HUDEP-2 (cell line): ENCODE results near the gene PACRG.

Experiments used
- DNase-seq, 76 experiments: peaks; one replicate each; lab custom pipeline; 2025; ENCODE audit not compliant: unreplicated experiment in 76 of 76; lab: John Stamatoyannopoulos, UW

Gene PACRG

GRCh38 chr6:163190786-163191185 lies 463.0 kb downstream of the PACRG start:
- DNase-seq, result no peak

DNA sequence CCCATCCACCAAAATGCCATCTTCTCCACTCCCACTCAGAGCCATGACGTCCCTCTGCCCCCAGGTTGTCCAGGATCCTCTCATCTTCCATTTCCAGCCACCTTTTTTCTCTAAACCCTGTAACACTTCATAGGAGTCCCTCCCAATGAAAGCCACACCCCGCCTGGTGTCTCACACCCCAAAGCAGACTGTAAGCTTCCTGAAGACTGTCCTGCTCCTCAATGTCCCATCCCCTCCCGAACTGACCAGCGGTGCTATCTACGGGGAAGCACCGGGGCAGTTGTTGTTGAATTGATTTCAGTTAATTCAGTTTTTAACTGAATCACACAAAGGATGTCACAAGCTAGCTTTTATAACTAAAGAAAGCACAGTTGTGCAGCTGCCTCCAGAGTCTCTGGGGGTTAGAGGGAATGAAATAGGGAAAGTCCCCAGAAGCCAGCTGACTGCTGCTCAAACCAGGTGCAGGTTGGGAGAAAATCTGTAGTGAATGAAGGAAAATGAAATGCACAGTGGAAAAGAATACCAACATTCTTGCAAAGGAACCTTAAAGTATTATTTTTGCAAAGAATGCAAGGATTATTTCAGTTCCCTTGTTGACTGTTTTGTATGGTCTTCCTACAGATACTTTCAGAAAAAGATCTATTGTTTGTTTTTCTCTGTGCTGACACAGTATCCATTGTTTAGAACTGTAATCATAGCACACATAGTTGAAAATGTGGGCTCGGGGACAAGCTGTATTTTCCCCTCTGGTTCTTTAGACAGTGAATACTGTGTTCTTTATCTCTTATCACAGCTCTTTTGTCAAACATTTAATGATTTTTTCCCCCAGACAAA lies 464.1 kb downstream of the PACRG start:
- DNase-seq, result no peak

DNA sequence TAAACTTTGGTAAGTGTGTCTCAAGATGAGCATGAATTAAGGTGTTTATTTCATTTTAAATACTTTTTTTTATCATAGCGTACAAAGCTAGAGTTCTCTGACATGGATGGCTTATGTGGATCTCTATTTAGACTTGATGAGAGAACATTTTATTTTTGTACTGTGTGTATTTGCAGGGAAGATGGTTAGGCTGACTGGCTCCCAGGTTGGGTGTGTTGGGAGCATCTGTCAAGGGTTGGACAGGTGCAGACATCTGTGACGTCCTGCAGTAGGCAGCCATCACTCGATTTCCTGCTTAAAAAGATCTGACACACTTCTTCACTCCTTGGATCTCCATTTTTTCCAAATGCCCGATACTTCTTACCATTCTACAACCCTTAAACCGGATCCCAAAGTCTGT lies 464.8 kb downstream of the PACRG start:
- no peak for DNase-seq

GRCh38 chr6:163193326-163193725 lies 465.6 kb downstream of the PACRG start:
- no peak for DNase-seq

DNA sequence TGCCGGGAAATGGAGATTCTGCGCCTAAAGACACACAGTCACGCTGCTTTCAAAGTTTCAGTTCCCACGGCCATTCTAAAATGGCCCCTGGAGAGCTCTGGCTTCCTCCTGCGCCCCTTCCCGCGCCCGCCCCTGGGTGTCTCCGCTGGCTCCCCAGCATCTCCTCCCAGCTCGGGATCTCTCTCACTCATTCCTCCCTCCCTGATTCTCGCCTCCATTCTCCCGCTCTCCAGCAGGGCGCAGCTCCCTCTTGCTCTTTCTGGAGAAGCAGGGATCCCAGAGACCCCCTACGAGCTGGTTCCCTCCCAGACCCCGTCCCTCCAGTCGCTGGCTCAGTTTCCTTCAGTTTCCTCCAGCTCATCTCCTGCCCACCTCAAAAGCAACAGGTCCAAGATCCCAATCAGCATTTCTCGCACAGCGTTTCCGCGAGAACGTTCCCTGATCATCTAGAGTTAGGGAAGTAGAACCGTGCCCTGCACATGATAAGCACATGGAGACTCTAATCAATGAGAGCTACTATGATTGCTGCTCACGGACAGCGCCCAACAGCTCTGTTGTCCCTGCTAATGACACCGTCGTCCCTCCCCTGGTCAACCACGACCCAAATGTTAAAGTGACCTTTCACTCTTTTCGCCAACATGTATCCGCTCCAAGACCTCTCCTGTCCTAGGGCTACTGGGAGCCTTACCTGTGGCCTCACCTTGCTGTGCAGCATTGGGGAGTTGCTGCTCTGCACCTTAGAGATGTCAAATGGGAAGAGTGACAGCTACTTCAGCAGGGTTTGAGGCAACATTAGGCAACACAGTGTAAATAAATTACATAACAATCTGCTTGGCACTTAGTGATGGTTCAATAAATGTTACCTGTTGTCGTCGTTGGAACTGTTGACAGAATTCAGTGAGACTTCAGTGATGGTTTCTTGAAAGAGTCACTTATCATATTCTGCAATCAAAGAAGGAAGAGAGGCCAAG lies 468.2 kb downstream of the PACRG start:
- DNase-seq, result no peak

DNA sequence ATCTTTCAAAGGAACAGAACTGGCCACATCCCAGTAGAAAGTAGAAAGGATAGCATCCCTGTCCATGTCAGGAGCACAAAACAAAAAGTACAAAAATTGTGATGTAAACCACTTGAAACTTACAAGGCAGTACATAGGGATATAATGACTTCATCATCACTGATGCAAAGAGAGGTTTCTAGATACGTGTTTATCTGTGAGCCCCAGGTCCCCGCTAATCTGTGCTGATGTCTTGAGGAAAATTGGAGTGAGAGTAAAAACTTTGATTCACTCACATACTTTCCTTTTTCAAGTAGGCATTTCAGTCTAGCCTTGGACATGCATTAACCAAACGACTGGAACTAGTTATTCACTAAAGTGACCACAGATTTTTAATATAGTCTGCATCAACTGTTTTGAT lies 470.1 kb downstream of the PACRG start:
- no peak for DNase-seq

DNA sequence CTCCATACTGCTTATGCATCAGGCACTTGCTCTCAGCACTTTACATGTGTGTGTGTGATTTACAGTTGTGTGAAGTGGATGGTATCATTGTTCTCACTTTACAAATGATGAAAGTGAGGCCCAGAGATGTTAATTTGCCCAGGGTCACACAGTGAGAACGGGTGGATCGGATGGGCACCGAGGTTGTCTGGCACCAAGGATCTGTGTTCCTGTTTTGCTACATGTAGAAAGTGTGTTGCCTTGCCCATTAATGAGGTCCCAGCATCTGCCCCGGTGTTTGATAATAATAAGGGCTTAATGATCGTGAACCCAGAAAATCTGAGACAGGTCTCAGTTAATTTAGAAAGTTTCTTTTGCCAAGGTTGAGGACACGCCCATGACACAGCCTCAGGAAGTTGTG lies 470.6 kb downstream of the PACRG start:
- DNase-seq, result no peak

GRCh38 chr6:163199371-163199770 lies 471.6 kb downstream of the PACRG start:
- no peak for DNase-seq

DNA sequence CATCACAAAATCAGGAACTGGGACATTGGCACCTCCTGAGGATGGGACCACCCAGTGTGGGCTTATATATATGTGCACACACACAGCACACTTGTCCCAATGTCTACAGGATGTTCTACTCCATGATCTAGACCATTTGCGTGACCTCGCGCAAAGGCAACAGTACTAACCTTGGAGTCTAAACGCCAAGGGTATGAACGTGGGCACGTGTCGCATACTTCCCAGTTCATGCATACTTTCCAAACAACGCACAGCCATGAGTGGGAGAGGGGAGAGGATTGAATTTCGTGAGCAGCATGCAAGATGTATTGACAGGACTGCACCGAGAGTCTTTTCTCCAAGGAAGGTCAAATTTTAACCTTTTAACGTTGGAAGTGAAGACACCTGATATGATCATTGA lies 472.5 kb downstream of the PACRG start:
- no peak for DNase-seq

GRCh38 chr6:163200694-163201093 lies 472.9 kb downstream of the PACRG start:
- DNase-seq, result no peak

GRCh38 chr6:163201855-163202254 lies 474.1 kb downstream of the PACRG start:
- no peak for DNase-seq

- no peak for DNase-seq
Observed at GRCh38 chr6:163206196-163206595, 478.4 kb downstream of the PACRG start.

GRCh38 chr6:163207431-163208383 lies 479.9 kb downstream of the PACRG start:
- DNase-seq, result no peak

DNA sequence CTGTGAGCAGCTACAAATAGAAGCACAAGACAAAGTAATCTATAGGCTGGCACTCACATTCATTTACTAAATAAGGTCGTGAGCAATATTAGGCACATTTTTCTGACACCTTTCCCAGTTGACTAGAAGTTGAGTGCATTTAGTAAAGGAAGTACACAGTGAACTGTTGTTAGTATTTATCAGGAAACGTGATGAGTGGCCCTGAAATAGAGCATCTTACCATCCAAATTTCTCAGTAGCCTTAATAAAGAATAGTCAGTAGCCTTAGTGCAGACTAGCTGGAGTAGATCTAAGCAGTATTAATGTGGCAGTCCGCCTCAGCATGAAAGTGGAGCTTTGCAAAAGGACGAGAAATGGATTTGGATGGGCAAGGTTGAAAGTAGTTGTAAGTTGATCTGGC lies 481.2 kb downstream of the PACRG start:
- DNase-seq, result no peak

- DNase-seq, result no peak
Observed at GRCh38 chr6:163212123-163212522, 484.3 kb downstream of the PACRG start.

GRCh38 chr6:163214259-163214658 lies 486.5 kb downstream of the PACRG start:
- no peak for DNase-seq

GRCh38 chr6:163218361-163218894 lies 490.7 kb downstream of the PACRG start:
- DNase-seq, result no peak

DNA sequence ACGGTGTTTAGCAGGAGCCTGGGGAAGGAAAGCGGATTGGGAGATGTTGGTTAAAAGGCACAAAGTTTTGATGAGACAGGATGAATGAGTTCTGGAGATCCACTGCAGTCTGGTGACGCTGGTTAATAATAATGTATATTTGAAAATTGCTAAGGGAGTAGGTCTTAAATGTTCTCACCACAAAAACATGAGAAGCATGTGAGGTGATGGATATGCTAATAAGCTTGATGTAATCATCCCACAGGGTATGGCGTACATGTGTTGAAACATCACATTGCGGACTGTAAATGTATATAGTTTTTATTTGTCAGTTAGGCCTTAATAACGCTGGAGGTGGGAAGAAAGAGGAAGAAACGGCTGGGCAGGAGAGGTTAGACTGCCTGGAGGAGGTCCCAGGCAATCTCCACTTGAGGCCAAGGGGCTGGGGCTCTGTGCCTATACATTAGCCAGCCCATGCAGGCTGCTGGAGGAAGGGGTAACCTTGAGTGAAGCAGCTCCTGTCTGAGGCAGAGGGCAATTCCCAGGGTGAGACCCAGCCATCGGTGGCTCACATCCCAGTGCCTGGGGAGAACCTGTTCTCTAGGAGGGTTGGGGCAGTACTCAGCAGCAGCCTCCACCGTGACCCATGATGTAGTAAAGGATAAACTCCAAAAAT lies 498.5 kb downstream of the PACRG start:
- DNase-seq, result no peak

DNA sequence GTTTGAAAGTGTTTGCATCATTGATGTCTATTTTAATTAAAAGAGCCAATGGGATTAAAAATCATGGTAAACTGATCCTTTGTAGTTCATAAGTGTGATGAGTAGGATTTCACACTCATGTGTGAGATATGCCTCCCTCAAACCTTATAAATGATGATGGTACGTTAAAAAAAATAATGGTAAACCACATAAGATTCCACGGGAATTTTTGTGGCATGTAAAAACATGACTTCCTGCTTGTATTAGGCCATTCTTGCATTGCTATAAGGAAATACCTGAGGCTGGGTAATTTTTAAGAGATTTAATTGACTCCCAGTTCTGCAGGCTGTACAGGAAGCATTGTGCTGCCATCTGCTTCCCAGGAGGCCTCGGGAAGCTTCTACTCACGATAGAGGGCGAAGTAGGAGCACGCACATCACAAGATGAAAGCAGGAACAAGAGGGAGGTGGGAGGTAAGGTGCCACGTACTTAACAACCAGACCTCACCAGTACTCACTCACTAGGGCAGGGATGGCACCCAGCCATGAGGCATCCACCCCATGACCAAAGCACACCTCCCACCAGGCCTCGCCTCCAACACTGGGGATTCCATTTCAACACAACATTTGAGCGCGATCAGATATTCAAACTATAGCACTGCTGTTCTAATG lies 499.2 kb downstream of the PACRG start:
- DNase-seq, result no peak
